ENCODE data around the gene VAMP1.
A peak's percentile ranks its signal among the peaks of the same experiment; 100 is the strongest.

Gene VAMP1

GRCh38 chr12:6452245-6452943 is 18.1 kb downstream of the VAMP1 start:
- Histone ChIP-seq H4K20me1 (no peaks in the 10 kb centered on the region), H3K4me2 (peak overlapping the region; percentile 98), H3K4me3 (peak overlapping the region; percentile 75), H3K36me3 (peaks cover 40% of the 10 kb centered on the region), H3K27ac (peak overlapping the region; percentile 94), H3K9ac (peak overlapping the region; percentile 87), H3K9me3 (no peaks in the 10 kb centered on the region), H3K4me1 (peaks cover 69% of the 10 kb centered on the region), H3K27me3 (no peaks in the 10 kb centered on the region)
- no peak for TF ChIP-seq Cebpa-rat (IDR thresholded peaks at IDR 0.05)

GRCh38 chr12:6451348-6452244 is 18.9 kb downstream of the VAMP1 start, which contains the start of gene TAPBPL:
Gene TAPBPL (plus strand): TSS chr12:6452042. CDS start chr12:6452249, 207 bp downstream.
- H3K4me2 ChIP-seq = peak within 1 kb of the TSS; percentile 98
- H3K9ac ChIP-seq = peak within 1 kb of the TSS; percentile 87
- no peaks in the 10 kb centered on the region for H3K9me3 ChIP-seq
- peak within 1 kb of the TSS; percentile 94 for H3K27ac ChIP-seq
- TF ChIP-seq Cebpa-rat (IDR thresholded peaks at IDR 0.05) = no peak
- H3K4me1 ChIP-seq = peaks cover 71% of the 10 kb centered on the region
- H3K36me3 ChIP-seq = peaks cover 32% of the 10 kb centered on the region
- no peaks in the 10 kb centered on the region for H3K27me3 ChIP-seq
- H3K4me3 ChIP-seq = peak within 1 kb of the TSS; percentile 75
- H4K20me1 ChIP-seq = no peaks in the 10 kb centered on the region

- H3K36me3 ChIP-seq = peaks cover 26% of the 10 kb centered on the region
- H4K20me1 ChIP-seq = no peaks in the 10 kb centered on the region
- H3K4me1 ChIP-seq = peaks cover 78% of the 10 kb centered on the region
- no peaks in the 10 kb centered on the region for H3K9me3 ChIP-seq
- H3K27me3 ChIP-seq = no peaks in the 10 kb centered on the region
- H3K9ac ChIP-seq = peak overlapping the region; percentile 87
- no peak for TF ChIP-seq Cebpa-rat (IDR thresholded peaks at IDR 0.05)
- peak overlapping the region; percentile 98 for H3K4me2 ChIP-seq
- peak overlapping the region; percentile 94 for H3K27ac ChIP-seq
- H3K4me3 ChIP-seq = peak overlapping the region; percentile 75
These were observed 19.6 kb downstream of the VAMP1 start for GRCh38 chr12:6450869-6451347.

- Histone ChIP-seq H4K20me1 (no peaks in the 10 kb centered on the region), H3K9ac (peak overlapping the region; percentile 87), H3K4me3 (peak overlapping the region; percentile 75), H3K36me3 (peaks cover 23% of the 10 kb centered on the region), H3K4me2 (peak overlapping the region; percentile 98), H3K27me3 (no peaks in the 10 kb centered on the region), H3K4me1 (peaks cover 85% of the 10 kb centered on the region), H3K9me3 (no peaks in the 10 kb centered on the region), H3K27ac (peak overlapping the region; percentile 94)
- no peak for TF ChIP-seq Cebpa-rat (IDR thresholded peaks at IDR 0.05)
These were observed 20.2 kb downstream of the VAMP1 start for GRCh38 chr12:6450091-6450868.

- no peak for TF ChIP-seq Cebpa-rat (IDR thresholded peaks at IDR 0.05)
- H3K27me3 ChIP-seq = no peaks in the 10 kb centered on the region
- H3K36me3 ChIP-seq = no peaks in the 10 kb centered on the region
- H3K4me2 ChIP-seq = peak within 1 kb of the TSS; percentile 72
- no peaks in the 10 kb centered on the region for H3K9me3 ChIP-seq
- H3K9ac ChIP-seq = peak within 1 kb of the TSS; percentile 63
- H3K4me1 ChIP-seq = peaks cover 92% of the 10 kb centered on the region
- peak within 1 kb of the TSS; percentile 32 for H3K4me3 ChIP-seq
- H3K27ac ChIP-seq = peak within 1 kb of the TSS; percentile 78
- H4K20me1 ChIP-seq = no peaks in the 10 kb centered on the region
These were observed 25.5 kb downstream of the VAMP1 start, which contains the start of gene CD27 for GRCh38 chr12:6444704-6445688. Gene CD27 (plus strand): TSS chr12:6444955. CDS start chr12:6445096, 141 bp downstream.

GRCh38 chr12:6444031-6444430 is 26.4 kb downstream of the VAMP1 start:
- TF ChIP-seq Cebpa-rat (IDR thresholded peaks at IDR 0.05) = no peak
- no peaks in the 10 kb centered on the region for H3K36me3 ChIP-seq
- no peaks in the 10 kb centered on the region for H4K20me1 ChIP-seq
- H3K4me1 ChIP-seq = peaks cover 82% of the 10 kb centered on the region
- H3K27me3 ChIP-seq = no peaks in the 10 kb centered on the region
- H3K9ac ChIP-seq = peak overlapping the region; percentile 15; the same call in 1 of the 2 replicates
- H3K4me3 ChIP-seq = no peak overlapping the region
- H3K4me2 ChIP-seq = peak overlapping the region; percentile 72
- H3K9me3 ChIP-seq = no peaks in the 10 kb centered on the region
- peak overlapping the region; percentile 75 for H3K27ac ChIP-seq

GRCh38 chr12:6443361-6443983 is 27.0 kb downstream of the VAMP1 start:
- no peaks in the 10 kb centered on the region for H3K36me3 ChIP-seq
- no peaks in the 10 kb centered on the region for H3K27me3 ChIP-seq
- no peaks in the 10 kb centered on the region for H4K20me1 ChIP-seq
- peak overlapping the region; percentile 75 for H3K27ac ChIP-seq
- peak overlapping the region; percentile 21; the same call in 1 of the 2 replicates for H3K9ac ChIP-seq
- peaks cover 81% of the 10 kb centered on the region for H3K4me1 ChIP-seq
- no peak overlapping the region for H3K4me3 ChIP-seq
- H3K9me3 ChIP-seq = no peaks in the 10 kb centered on the region
- H3K4me2 ChIP-seq = peak overlapping the region; percentile 72
- TF ChIP-seq Cebpa-rat (IDR thresholded peaks at IDR 0.05) = no peak

GRCh38 chr12:6442836-6443235 is 27.6 kb downstream of the VAMP1 start:
- Histone ChIP-seq H3K4me1 (peaks cover 79% of the 10 kb centered on the region), H3K4me3 (no peak overlapping the region), H3K36me3 (no peaks in the 10 kb centered on the region), H3K27ac (peak overlapping the region; percentile 75), H3K9ac (peak overlapping the region; percentile 54; the same call in 1 of the 2 replicates), H3K4me2 (peak overlapping the region; percentile 72), H3K9me3 (no peaks in the 10 kb centered on the region), H3K27me3 (no peaks in the 10 kb centered on the region), H4K20me1 (no peaks in the 10 kb centered on the region)
- no peak for TF ChIP-seq Cebpa-rat (IDR thresholded peaks at IDR 0.05)

Measured in BLaER1 (cell line).